Thoracic aorta (tissue), 2 donors: ENCODE results near the gene RFTN1. TPM values are rescaled to one million over a fixed set of nuclear protein-coding genes. Genes with fewer than 3 reads are reported as not detected.
A peak's percentile ranks its signal among the peaks of the same experiment; 100 is the strongest.

Source experiments
- ATAC-seq: fragments of 150-250 bp; one replicate; pipeline ENCODE4 v1.8.0; 2017; ENCODE audit warnings: low read depth; ENCODE audit not compliant: insufficient number of reproducible peaks, low FRiP score
- DNase-seq: peaks from one replicate; pipeline ENCODE4 v3.0.0-alpha.2; 2020; ENCODE audit warnings: low spot score
- H3K27ac ChIP-seq, 2 donors: fragments of 200-600 bp; sonication (generic); 1 replicate in 1 of 2; 2 replicates in 1 of 2; pipeline ENCODE4 v1.5.1; 2016; ENCODE audit warnings: mild to moderate bottlenecking in 2 of 2, moderate library complexity in 2 of 2
- H3K27me3 ChIP-seq: fragments of 200-600 bp; sonication (generic); replicated peaks from 2 replicates; pipeline ENCODE4 v1.6.0; 2016; ENCODE audit warnings: mild to moderate bottlenecking; ENCODE audit not compliant: insufficient read depth
- H3K36me3 ChIP-seq: fragments of 200-600 bp; sonication (generic); one replicate; pipeline ENCODE4 v1.5.1; 2016
- H3K4me1 ChIP-seq, 2 donors: fragments of 200-600 bp; sonication (generic); 1 replicate in 1 of 2; 2 replicates in 1 of 2; pipeline versions ENCODE4 v1.5.1 to v1.6.0; 2016; ENCODE audit warnings: low read depth in 2 of 2, mild to moderate bottlenecking in 1 of 2; ENCODE audit not compliant: control insufficient read depth in 1 of 2
- H3K4me3 ChIP-seq: fragments of 200-600 bp; sonication (generic); 2 replicates; pipeline ENCODE4 v1.5.1; 2016; ENCODE audit warnings: mild to moderate bottlenecking
- H3K9me3 ChIP-seq: fragments of 200-600 bp; sonication (generic); 2 replicates; pipeline ENCODE4 v1.5.1; 2016
- total RNA-seq, 2 donors: library from RNA; depleted of rRNA; stranded (reverse); fragments of >200 nt; gene quantifications; one replicate each; pipeline versions ENCODE4 v1.1.0 to v1.2.3, GENCODE V29; 2016
- TF ChIP-seq, protein P1 (sequence below): fragments of 200-600 bp; sonication (generic); IDR thresholded peaks from one replicate; pipeline ENCODE4 v1.5.1; 2019; ENCODE audit warnings: antibody characterized with exemption

The RFTN1 gene
- total RNA-seq, 2 donors from 2014 or later: 69.7 to 108 TPM

DNA sequence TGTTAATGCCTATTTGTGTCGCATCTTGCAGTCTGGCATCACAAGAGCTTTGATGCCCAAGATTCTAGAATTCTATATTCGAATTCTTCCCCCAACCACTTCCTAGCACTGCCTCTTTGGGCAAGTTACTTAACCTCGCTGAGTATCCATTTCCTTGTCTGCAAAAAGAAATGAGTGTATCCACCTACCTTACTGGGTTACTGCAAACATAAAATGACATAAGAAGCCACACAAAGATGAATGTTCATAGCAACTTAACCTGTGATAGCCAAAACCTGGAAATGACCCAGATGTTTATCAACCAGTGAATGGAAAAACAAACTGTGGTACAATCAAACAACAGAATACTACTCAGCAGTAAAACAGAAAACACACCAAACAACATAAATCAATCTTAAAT lies 24.9 kb downstream of the RFTN1 start:
- H3K9me3 ChIP-seq: no peaks in the 10 kb centered on the region
- H3K36me3 ChIP-seq: peaks cover 8% of the 10 kb centered on the region
- no peaks in the 10 kb centered on the region for H3K27me3 ChIP-seq
- H3K27ac ChIP-seq: no peak overlapping the region
- ATAC-seq (no peak), DNase-seq (no peak)
- no peak overlapping the region for H3K4me3 ChIP-seq
- TF ChIP-seq, protein P1, sequence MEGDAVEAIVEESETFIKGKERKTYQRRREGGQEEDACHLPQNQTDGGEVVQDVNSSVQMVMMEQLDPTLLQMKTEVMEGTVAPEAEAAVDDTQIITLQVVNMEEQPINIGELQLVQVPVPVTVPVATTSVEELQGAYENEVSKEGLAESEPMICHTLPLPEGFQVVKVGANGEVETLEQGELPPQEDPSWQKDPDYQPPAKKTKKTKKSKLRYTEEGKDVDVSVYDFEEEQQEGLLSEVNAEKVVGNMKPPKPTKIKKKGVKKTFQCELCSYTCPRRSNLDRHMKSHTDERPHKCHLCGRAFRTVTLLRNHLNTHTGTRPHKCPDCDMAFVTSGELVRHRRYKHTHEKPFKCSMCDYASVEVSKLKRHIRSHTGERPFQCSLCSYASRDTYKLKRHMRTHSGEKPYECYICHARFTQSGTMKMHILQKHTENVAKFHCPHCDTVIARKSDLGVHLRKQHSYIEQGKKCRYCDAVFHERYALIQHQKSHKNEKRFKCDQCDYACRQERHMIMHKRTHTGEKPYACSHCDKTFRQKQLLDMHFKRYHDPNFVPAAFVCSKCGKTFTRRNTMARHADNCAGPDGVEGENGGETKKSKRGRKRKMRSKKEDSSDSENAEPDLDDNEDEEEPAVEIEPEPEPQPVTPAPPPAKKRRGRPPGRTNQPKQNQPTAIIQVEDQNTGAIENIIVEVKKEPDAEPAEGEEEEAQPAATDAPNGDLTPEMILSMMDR: no peak
- H3K4me1 ChIP-seq: peaks cover 4 to 29% of the 10 kb centered on the region in 2 donors

DNA sequence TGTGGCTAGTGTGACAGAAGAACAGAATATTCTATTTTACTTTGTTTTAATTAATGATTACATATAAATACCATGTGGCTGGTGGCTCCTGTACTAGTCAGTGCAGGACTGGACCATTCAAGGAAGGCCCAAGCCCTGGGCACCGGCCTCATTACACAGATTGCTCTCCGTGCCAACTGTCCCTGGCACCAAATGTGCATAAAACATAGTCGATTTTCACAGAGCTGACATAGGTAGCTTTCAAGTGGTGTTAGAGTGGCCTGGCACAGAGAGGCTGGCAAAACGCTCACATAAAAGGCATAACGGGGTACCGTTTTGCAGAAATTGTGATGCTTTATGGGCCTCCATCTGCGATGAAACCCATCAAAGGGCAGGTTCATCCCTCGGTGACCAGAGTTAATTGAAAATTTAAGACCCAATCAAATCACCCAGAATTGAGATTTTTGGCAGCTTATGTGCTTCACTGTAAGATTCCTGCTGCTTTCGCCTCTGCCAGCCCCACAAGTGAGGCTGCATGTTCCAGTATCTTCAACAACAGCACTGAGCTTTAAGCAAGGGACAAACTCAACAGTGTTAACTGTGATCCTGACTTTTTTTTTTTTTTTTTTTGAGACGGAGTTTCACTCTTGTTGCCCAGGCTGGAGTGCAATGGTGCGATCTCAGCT lies 25.9 kb downstream of the RFTN1 start:
- no peaks in the 10 kb centered on the region for H3K9me3 ChIP-seq
- TF ChIP-seq, protein P1: no peak
- H3K27ac ChIP-seq: no peak overlapping the region
- ATAC-seq (no peak), DNase-seq (no peak)
- H3K4me1 ChIP-seq: peaks cover 4 to 38% of the 10 kb centered on the region in 2 donors
- H3K36me3 ChIP-seq: peaks cover 8% of the 10 kb centered on the region
- H3K27me3 ChIP-seq: no peaks in the 10 kb centered on the region
- H3K4me3 ChIP-seq: no peak overlapping the region

DNA sequence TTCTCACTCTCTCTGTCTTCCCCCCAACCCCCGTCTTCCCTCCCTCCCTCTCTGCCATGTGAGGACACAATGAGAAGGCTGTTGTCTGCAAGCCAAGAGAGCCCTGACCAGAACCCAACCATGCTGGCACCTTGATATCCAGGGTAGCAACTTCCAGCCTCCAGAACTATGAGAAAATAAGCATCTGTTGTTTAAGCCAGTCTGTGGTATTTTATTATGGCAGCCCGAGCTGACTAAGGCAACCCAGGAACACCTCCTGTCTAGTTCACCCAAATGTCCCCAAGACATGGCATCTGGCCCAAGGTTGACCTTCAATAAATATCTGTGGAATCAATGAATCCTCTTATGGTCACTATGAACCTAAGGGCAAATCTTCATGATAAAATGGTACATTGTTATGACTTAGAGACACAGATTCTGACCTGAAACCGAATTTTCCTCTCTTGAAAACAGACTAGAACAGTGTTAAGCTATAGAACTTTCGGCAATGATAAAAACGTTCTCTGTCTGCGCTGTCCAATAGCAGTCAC lies 26.5 kb downstream of the RFTN1 start:
- Histone ChIP-seq H3K9me3 (no peaks in the 10 kb centered on the region), H3K36me3 (peaks cover 8% of the 10 kb centered on the region), H3K4me3 (no peak overlapping the region), H3K27ac (no peak overlapping the region), H3K4me1 (peaks cover 7 to 44% of the 10 kb centered on the region in 2 donors), H3K27me3 (no peaks in the 10 kb centered on the region)
- DNase-seq (no peak), ATAC-seq (no peak)
- TF ChIP-seq, protein P1: no peak

DNA sequence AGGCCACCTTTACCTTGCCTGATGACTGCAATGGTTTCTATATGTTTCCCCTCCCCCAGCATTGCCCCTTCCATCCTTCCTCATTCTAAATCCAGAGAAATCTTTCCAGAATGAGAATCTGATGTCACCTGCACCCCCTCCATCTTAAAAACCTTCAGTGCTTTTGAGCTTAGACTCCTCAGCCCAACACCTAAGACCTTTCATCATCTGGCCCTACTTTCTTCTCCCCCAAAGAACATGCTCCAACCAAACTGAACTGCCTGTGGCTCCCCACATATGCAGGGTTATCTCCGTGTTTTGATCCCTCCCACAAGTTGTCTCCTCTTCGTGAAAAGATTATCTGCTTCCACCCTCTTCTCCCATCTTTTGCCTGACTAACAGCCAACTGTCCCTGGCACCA lies 27.3 kb downstream of the RFTN1 start:
- Histone ChIP-seq H3K9me3 (no peaks in the 10 kb centered on the region), H3K4me3 (no peak overlapping the region), H3K36me3 (peaks cover 2% of the 10 kb centered on the region), H3K27me3 (no peaks in the 10 kb centered on the region), H3K4me1 (peaks cover 14 to 53% of the 10 kb centered on the region in 2 donors), H3K27ac (no peak overlapping the region)
- TF ChIP-seq, protein P1: no peak
- ATAC-seq (no peak), DNase-seq (no peak)

DNA sequence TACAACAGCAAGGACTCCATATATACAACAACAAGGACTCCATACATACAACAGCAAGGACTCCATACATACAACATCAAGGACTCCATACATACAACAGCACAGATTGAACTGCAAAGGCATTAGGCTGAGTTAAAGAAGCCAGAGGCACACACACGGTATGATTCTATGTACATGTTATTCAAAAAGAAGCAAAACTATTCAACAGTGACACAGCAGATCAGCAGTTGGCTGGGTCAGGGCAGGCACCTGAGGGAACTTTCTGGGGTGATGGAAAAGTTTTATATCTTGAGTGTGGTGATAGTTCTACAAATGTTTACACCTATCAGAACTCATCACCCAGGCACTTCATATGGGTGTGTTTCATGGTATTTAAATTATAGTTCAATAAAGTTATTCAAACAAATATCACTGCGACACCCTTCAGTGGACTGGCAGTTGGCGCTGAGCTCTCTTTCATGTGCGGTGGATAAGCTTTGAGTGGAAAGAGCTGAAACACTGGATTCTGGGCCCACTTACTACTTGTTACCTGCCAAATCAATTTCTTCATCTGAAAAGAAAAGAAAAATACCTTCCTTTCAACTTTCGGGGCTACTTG lies 28.0 kb downstream of the RFTN1 start:
- no peaks in the 10 kb centered on the region for H3K9me3 ChIP-seq
- peaks cover 14 to 60% of the 10 kb centered on the region in 2 donors for H3K4me1 ChIP-seq
- ATAC-seq (no peak), DNase-seq (no peak)
- H3K36me3 ChIP-seq: no peaks in the 10 kb centered on the region
- H3K27ac ChIP-seq: peak overlapping the region in 1 of 2 donors; percentile 29
- no peak overlapping the region for H3K4me3 ChIP-seq
- TF ChIP-seq, protein P1: no peak
- H3K27me3 ChIP-seq: no peaks in the 10 kb centered on the region
